ENCODE results near the gene CIT.

- no peak for TF ChIP-seq GATA2 (IDR thresholded peaks at IDR 0.05; ENCODE audit: low read depth, low read length)
- TF ChIP-seq GATA3 (IDR thresholded peaks at IDR 0.05; ENCODE audit: low read depth, low read length): no peak
These were observed 34.0 kb downstream of the CIT start for GRCh38 chr12:119843100-119843499.

Data from SH-SY5Y (cell line).